Measurements from ENCODE around the gene LIX1. TPM values are rescaled to one million over a fixed set of nuclear protein-coding genes. Genes with fewer than 3 reads are reported as not detected.
"Not testable (repeated sequence)": the region's sequence is repeated elsewhere in the genome, so short reads cannot be mapped to it uniquely, and the experiment has no call there.

LIX1 gene
- total RNA-seq, 2 donors from 2014 or later: not detected

DNA sequence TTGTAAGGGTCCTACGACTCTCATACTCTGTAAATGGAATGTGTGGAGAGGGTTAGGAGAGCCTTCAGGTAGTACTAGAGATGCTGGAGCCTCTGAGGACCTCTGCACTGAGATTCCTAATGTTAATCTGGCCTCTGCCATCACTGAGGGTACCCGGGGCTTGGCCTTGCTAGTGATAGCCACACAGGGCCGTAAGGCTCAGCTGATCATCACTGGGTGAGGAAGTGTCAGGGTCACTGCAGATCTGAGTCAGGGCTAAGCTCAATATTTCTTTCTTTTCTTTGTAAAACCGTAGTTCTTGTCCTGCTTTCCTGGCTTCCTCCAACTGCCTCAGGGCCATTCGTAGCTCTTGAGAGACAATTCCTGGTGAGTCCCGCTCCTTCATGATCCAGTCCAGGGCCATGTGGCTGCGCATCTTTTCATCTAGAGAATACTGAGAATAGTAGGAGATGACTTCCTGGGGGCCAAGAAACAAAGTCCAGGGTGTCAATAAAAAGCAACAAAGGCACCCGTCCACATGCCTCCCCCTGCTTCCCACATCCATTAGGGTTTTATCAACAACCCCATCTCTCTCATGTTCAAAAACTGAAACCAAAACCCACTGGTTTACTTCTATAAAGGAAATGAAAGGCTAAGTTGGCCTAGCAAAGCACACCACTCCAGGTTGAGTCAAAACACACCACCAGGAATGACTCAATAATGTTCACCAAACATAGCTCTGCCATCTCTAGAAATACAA lies 47.7 kb downstream of the LIX1 start:
- Mint-ChIP-seq H3K27me3 (peaks cover 10% of the 10 kb centered on the region), H3K36me3 (ENCODE audit: low read depth) (no peaks in the 10 kb centered on the region), H3K4me1 (peaks cover 5% of the 10 kb centered on the region), H3K4me3 (no peak overlapping the region), H3K27ac (no peak overlapping the region)
- no peak for ATAC-seq
- H3K9me3 ChIP-seq (ENCODE audit: control insufficient read depth, low read length, poor library complexity, severe bottlenecking): no peaks in the 10 kb centered on the region
- no peak for DNase-seq

DNA sequence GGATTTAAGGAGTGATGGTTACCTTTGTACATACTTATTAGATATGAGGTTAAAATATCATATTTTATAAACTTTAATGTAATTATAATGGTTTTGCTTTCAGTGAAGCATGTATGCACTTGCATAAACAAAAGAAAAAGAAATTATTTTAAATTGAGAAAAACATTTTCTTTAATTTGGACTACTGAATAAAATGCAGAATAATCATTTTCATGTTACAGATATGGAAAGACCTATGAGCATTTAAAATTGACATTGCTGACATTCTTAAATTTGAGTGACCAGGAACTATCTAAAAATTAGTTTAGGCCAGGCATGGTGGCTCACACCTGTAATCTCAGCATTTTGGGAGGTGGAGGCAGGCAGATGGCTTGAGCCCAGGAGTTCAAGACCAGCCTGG lies 49.2 kb downstream of the LIX1 start:
- H3K27ac Mint-ChIP-seq: no peak overlapping the region
- H3K9me3 ChIP-seq (ENCODE audit: control insufficient read depth, low read length, poor library complexity, severe bottlenecking): no peaks in the 10 kb centered on the region
- peaks cover 10% of the 10 kb centered on the region for H3K27me3 Mint-ChIP-seq
- DNase-seq (no peak), ATAC-seq (no peak)
- peaks cover 5% of the 10 kb centered on the region for H3K4me1 Mint-ChIP-seq
- no peak overlapping the region for H3K4me3 Mint-ChIP-seq
- H3K36me3 Mint-ChIP-seq (ENCODE audit: low read depth): no peaks in the 10 kb centered on the region

DNA sequence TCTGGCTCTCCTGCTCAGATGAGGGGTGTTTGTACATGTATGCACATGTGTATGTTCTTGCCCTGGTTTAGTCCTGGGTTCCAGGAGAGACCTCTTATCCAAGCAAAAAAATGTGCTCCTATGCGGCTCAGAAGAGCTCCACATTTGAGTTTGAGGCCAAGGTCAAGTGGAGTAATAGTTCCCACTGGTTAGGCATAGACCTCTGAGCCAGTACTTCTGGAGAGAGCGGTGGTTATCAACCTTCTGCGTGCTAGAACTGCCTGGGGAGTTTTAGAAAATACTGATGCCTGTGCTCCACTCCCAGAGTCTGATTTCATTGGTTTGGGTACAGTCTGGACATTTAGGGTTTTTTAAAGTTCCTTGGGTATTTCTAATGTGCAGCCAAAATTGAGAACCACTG lies 51.5 kb downstream of the LIX1 start:
- Mint-ChIP-seq H3K4me1 (peaks cover 5% of the 10 kb centered on the region), H3K36me3 (ENCODE audit: low read depth) (no peaks in the 10 kb centered on the region), H3K4me3 (no peak overlapping the region), H3K27me3 (no peaks in the 10 kb centered on the region), H3K27ac (no peak overlapping the region)
- H3K9me3 ChIP-seq (ENCODE audit: control insufficient read depth, low read length, poor library complexity, severe bottlenecking): no peaks in the 10 kb centered on the region
- ATAC-seq: no peak
- no peak for DNase-seq

DNA sequence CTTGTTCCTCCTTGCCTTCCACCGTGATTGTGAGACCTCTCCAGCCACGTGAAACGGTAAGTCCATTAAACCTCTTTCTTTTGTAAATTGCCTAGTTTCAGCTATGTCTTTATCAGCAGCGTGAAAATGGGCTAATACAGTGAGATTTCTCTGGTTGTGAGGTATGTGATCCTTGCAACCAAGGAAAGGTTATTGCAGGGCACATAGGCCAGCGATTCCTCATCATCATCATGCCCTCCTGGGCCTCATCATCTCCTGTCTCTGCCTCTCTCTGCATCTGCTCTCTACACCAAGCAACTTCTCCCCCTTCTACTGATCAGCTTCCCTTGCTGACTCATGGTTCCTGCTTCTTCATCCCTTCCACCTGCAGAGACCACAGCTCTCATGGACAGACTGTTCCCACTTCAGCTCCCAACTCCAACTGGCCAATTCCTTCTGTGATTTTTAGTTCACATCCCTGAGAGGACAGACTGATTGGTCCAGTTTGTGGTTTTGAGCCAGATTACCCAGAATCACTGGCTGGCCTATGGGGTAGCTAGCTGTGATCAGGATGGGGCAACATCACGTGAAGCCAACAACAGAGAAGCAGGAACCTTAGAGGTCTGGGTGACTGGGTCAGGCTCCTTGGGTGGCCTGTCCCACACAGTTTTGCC lies 53.1 kb downstream of the LIX1 start:
- no peaks in the 10 kb centered on the region for H3K4me1 Mint-ChIP-seq
- H3K9me3 ChIP-seq (ENCODE audit: control insufficient read depth, low read length, poor library complexity, severe bottlenecking): no peaks in the 10 kb centered on the region
- no peaks in the 10 kb centered on the region for H3K36me3 Mint-ChIP-seq (ENCODE audit: low read depth)
- no peak for ATAC-seq
- H3K4me3 Mint-ChIP-seq: no peak overlapping the region
- H3K27ac Mint-ChIP-seq: no peak overlapping the region
- H3K27me3 Mint-ChIP-seq: no peaks in the 10 kb centered on the region
- DNase-seq: no peak

DNA sequence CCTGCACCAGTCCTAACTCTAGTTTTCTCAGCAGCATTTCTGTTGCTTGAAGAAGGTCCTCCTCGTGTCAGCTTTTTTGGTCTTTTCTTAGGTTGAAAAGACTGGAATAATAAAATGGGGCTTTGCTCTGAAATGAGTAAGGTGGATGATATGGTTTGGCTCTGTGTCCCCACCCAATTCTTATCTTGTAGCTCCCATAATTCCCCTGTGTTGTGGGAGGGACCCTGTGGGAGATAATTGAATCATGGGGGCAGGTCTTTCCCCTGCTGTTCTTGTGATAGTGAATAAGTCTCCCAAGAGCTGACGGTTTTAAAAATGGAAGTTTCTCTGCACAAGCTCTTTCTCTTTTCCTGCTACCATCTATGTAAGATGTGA lies 53.6 kb downstream of the LIX1 start:
- no peaks in the 10 kb centered on the region for H3K4me1 Mint-ChIP-seq
- ATAC-seq: no peak
- H3K4me3 Mint-ChIP-seq: no peak overlapping the region
- no peaks in the 10 kb centered on the region for H3K36me3 Mint-ChIP-seq (ENCODE audit: low read depth)
- DNase-seq: no peak
- no peaks in the 10 kb centered on the region for H3K27me3 Mint-ChIP-seq
- no peak overlapping the region for H3K27ac Mint-ChIP-seq
- H3K9me3 ChIP-seq (ENCODE audit: control insufficient read depth, low read length, poor library complexity, severe bottlenecking): no peaks in the 10 kb centered on the region

DNA sequence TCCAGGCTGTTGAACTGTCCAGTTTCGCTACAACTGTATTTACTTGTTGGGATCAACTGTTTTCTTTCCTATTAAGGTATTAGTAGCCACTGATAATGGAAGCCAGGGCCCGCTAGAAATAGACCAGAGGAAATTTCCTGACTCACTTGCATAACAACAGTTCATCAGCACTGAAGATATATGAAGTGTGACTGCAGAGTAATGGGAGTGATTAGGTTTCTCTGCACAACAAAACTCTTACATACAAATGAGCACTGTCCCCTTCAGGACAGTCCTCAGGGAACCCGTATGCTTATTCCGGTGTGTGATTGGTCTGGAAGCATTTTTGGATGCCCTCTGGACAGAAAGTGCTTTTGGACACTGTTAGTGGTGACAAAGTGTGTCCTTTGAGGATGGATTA lies 55.3 kb downstream of the LIX1 start:
- Mint-ChIP-seq H3K36me3 (ENCODE audit: low read depth) (no peaks in the 10 kb centered on the region), H3K4me3 (no peak overlapping the region), H3K4me1 (peaks cover 2% of the 10 kb centered on the region), H3K27ac (no peak overlapping the region), H3K27me3 (no peaks in the 10 kb centered on the region)
- no peaks in the 10 kb centered on the region for H3K9me3 ChIP-seq (ENCODE audit: control insufficient read depth, low read length, poor library complexity, severe bottlenecking)
- DNase-seq (no peak), ATAC-seq (no peak)

DNA sequence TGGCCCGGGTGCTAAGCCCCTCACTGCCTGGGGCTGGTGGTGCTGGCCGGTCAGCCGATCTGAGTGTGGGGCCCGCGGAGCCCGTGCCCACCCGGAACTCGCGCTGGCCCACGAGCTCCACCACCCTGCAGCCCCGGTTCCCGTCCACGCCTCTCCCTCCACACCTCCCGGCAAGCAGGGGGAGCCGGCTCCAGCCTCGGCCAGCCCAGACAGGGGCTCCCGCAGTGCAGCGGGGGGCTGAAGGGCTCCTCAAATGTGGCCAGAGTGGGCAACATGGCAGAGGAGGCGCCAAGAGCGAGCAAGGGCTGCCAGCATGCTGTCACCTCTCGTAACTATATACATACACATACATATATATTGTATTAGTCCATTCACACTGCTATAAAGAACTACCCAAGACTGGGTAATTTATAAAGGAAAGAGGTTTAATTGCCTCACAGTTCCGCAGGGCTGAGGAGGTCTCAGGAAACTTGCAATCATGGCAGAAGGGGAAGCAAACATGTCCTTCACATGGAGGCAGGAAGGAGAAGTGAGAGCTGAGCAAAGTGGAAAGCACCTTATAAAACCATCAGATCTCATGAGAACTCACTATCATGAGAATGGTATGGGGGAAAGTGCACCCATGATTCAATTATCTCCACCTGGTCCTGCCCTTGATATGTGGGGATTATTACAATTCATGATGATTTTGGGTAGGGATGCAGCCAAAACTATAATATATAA lies 56.8 kb downstream of the LIX1 start:
- Mint-ChIP-seq H3K27ac (no peak overlapping the region), H3K27me3 (no peaks in the 10 kb centered on the region), H3K4me1 (peaks cover 7% of the 10 kb centered on the region), H3K36me3 (ENCODE audit: low read depth) (no peaks in the 10 kb centered on the region), H3K4me3 (no peak overlapping the region)
- ATAC-seq (no peak), DNase-seq (no peak)
- H3K9me3 ChIP-seq (ENCODE audit: control insufficient read depth, low read length, poor library complexity, severe bottlenecking): no peaks in the 10 kb centered on the region

DNA sequence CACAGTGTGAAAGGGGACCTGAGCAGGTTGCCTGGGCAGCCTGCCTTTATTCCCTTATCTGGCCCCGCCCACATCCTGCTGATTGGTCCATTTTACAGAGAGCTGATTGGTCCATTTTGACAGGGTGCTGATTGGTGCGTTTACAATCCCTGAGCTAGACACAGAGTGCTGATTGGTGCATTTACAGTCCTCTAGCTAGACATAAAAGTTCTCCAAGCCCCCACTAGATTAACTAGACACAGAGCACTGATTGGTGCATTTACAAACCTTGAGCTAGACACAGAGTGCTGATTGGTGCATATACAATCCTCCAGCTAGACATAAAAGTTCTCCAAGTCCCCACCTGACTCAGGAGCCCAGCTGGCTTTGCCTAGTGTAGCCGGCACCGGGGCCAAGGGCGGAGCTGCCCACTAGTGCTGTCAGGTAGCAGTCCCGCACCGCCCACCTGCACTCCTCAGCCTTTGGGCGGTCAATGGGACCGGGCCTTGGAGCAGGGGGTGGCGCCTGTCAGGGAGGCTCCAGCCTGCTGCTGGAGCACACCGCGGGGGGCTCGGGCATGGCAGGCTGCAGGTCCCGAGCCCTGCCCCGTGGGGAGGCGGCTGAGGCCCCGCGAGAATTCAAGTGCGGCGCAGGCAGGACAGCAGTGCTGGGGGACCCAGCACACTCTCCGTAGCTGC lies 57.5 kb downstream of the LIX1 start:
- not testable (repeated sequence) for H3K27me3 Mint-ChIP-seq

DNA sequence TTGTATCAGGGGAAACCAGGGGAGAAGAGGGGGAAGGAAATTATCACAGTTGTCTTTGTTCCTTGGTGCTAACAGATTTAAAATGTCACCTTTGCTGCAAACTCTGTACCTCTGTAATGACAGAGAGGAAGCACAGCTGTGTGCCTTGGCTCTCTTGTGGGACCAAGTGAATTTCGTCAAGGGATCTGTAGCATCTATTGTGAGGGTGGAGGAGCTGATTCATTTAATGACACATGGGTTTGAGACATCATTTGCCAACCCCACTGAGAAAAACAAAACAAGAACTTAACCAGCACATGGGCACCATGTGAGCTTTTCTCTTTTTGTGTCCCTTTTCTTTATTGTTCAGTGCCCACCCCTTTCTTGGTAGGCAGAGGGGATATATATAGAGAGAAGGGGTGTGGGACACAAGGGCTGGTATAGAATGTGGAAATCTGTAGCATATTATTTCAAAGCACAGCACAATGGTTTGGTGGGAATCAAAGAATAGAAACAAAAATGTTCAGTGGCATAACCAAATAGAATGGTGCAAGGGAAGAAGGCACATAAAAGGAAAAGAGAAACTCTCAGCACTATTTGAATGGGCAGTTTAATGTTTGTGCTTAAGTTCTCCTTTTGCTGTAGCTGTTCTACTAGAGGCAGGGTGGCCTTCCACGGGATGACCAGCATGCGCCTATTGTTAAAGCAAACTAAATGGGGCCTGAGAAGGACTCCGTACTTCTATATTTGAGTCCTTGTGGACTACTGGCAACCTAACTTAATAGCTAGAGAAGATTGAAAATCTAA lies 63.3 kb downstream of the LIX1 start:
- H3K4me3 Mint-ChIP-seq: no peak overlapping the region
- peak; percentile 20 for ATAC-seq
- H3K4me1 Mint-ChIP-seq: peaks cover 7% of the 10 kb centered on the region
- peak overlapping the region; percentile 21 for H3K27ac Mint-ChIP-seq
- H3K36me3 Mint-ChIP-seq (ENCODE audit: low read depth): no peaks in the 10 kb centered on the region
- no peaks in the 10 kb centered on the region for H3K9me3 ChIP-seq (ENCODE audit: control insufficient read depth, low read length, poor library complexity, severe bottlenecking)
- no peak for DNase-seq
- H3K27me3 Mint-ChIP-seq: peaks cover 7% of the 10 kb centered on the region

More for the DNA sequence above, 57.5 kb downstream of the LIX1 start:
- ATAC-seq; H3K4me1 Mint-ChIP-seq; DNase-seq; H3K27ac Mint-ChIP-seq; H3K9me3 ChIP-seq (ENCODE audit: control insufficient read depth, low read length, poor library complexity, severe bottlenecking); H3K36me3 Mint-ChIP-seq (ENCODE audit: low read depth); H3K4me3 Mint-ChIP-seq: not testable (repeated sequence)

DNA sequence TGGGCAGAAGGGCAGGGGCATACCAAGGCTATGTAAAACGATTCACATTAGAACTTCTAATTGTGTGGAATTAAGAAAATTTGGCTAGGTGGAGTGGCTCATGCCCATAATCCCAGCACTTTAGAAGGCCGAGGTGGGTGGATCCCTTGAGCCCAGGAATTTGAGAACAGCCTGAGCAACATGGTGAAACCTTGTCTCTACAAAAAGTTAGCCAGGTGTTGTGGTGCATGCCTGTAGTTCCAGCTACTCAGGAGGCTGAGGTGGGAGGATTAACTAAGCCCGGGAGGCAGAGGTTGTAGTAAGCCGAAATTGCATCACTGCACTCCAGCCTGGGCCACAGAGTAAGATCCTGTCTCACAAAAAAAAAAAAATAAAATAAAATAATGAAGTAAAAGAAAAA lies 65.2 kb downstream of the LIX1 start:
- peaks cover 7% of the 10 kb centered on the region for H3K27me3 Mint-ChIP-seq
- ATAC-seq (no peak), DNase-seq (no peak)
- H3K9me3 ChIP-seq (ENCODE audit: control insufficient read depth, low read length, poor library complexity, severe bottlenecking): no peaks in the 10 kb centered on the region
- H3K27ac Mint-ChIP-seq: no peak overlapping the region
- no peak overlapping the region for H3K4me3 Mint-ChIP-seq
- H3K4me1 Mint-ChIP-seq: peaks cover 6% of the 10 kb centered on the region
- no peaks in the 10 kb centered on the region for H3K36me3 Mint-ChIP-seq (ENCODE audit: low read depth)

DNA sequence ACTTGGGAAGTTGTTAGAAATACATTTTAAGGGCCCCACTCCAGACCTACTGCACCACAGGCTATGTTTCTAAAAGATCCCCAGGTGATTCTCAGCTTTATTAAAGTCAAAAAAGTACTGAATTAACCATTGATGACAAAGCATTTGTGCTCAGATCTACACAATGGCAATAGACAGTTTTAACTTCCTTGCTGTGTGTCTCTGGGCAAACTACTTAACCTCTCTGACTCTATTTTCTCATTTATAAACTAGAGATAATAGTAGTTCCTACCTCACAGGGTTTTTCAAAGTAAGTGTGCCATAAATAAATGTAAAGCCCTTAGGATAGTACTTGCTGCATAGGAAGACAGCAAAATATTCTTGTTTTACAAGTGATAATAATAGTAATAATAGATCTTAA lies 66.3 kb downstream of the LIX1 start:
- Mint-ChIP-seq H3K27me3 (peaks cover 7% of the 10 kb centered on the region), H3K36me3 (ENCODE audit: low read depth) (no peaks in the 10 kb centered on the region), H3K4me1 (no peaks in the 10 kb centered on the region), H3K27ac (no peak overlapping the region), H3K4me3 (no peak overlapping the region)
- DNase-seq (no peak), ATAC-seq (no peak)
- no peaks in the 10 kb centered on the region for H3K9me3 ChIP-seq (ENCODE audit: control insufficient read depth, low read length, poor library complexity, severe bottlenecking)

DNA sequence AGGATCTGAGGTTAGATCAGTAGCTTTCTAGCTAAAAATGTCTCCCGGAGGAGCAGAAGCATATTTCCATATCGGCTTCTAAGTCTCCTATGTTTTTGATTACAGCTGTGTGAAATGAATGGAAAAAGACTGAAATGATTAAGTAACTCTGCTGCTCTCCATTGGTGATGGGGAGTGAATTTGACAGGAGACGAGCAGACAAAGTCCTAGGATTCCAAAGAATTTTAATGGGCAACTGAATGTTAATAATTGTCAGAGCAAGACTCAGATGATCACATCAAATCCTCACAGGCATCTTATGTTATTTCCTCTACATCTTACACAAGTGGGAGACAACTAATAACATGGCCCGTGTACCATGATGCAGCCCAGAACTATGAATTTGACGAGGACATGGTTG lies 66.8 kb downstream of the LIX1 start:
- no peak overlapping the region for H3K27ac Mint-ChIP-seq
- no peaks in the 10 kb centered on the region for H3K4me1 Mint-ChIP-seq
- H3K4me3 Mint-ChIP-seq: no peak overlapping the region
- H3K27me3 Mint-ChIP-seq: peaks cover 8% of the 10 kb centered on the region
- no peak for ATAC-seq
- no peaks in the 10 kb centered on the region for H3K36me3 Mint-ChIP-seq (ENCODE audit: low read depth)
- no peaks in the 10 kb centered on the region for H3K9me3 ChIP-seq (ENCODE audit: control insufficient read depth, low read length, poor library complexity, severe bottlenecking)
- DNase-seq: no peak

Data from T-helper 17 cell (primary cell).